Breast epithelium (tissue), 4 donors: ENCODE results near the gene ENOX1. TPM values are rescaled to one million over a fixed set of nuclear protein-coding genes. Genes with fewer than 3 reads are reported as not detected.
A peak's percentile ranks its signal among the peaks of the same experiment; 100 is the strongest.

Experiments used
- DNase-seq, 2 donors: peaks; one replicate each; pipeline ENCODE4 v3.0.0-alpha.2; 2019; ENCODE audit warnings: low spot score in 2 of 2
- H3K27ac ChIP-seq, 2 donors: fragments of 200-600 bp; sonication (generic) in 1 of 2; one replicate each; pipeline ENCODE4 v1.5.1; 2016 to 2019; ENCODE audit warnings: mild to moderate bottlenecking in 1 of 2
- H3K27me3 ChIP-seq, 2 donors: fragments of 200-600 bp; sonication (generic) in 1 of 2; one replicate each; pipeline versions ENCODE4 v1.5.1 to v1.6.0; 2017 to 2019; ENCODE audit warnings: control low read depth in 1 of 2, mild to moderate bottlenecking in 1 of 2
- H3K36me3 ChIP-seq: fragments of 200-600 bp; one replicate; pipeline ENCODE4 v1.5.1; 2019
- H3K4me1 ChIP-seq, 2 donors: fragments of 200-600 bp; sonication (generic); one replicate each; pipeline ENCODE4 v1.5.1; 2016 to 2019; ENCODE audit warnings: control low read depth in 1 of 2
- H3K4me3 ChIP-seq, 3 donors: fragments of 200-600 bp; sonication (generic); 1 replicate in 2 of 3; 2 replicates in 1 of 3; pipeline ENCODE4 v1.5.1; 2016 to 2019; ENCODE audit warnings: mild to moderate bottlenecking in 3 of 3, moderate library complexity in 2 of 3
- H3K9me3 ChIP-seq, 2 donors: fragments of 200-600 bp; sonication (generic) in 1 of 2; one replicate each; pipeline ENCODE4 v1.5.1; 2016 to 2019; ENCODE audit warnings: control low read depth in 1 of 2
- CTCF ChIP-seq, 3 donors: fragments of 450-650 bp; IDR thresholded peaks; one replicate each; pipeline ENCODE4 v1.5.1; 2016 to 2017; ENCODE audit warnings: antibody characterized with exemption in 3 of 3, mild to moderate bottlenecking in 3 of 3, moderate library complexity in 3 of 3
- POLR2A ChIP-seq: fragments of 450-650 bp; IDR thresholded peaks from one replicate; pipeline ENCODE4 v1.6.1; 2016; ENCODE audit warnings: antibody characterized with exemption, mild to moderate bottlenecking, moderate library complexity
- POLR2AphosphoS5 ChIP-seq, 3 donors: sonication (generic); formaldehyde crosslinking; IDR thresholded peaks; one replicate each; pipeline ENCODE4 v1.6.1; 2017; ENCODE audit warnings: antibody characterized with exemption in 3 of 3
- intact Hi-C: fragments of 100-400 bp; cut with DNase I; formaldehyde crosslinking; loops from one replicate; pipeline ENCODE4 v1.15.1; 2023; ENCODE audit warnings: low total_unique reads
- total RNA-seq, 3 donors: library from RNA; depleted of rRNA; stranded (reverse); fragments of >200 nt; gene quantifications; one replicate each; pipeline ENCODE4 v1.1.0, GENCODE V29; 2016

The ENOX1 gene
- total RNA-seq, 3 donors from 2014 or later, result 1.9 to 2.3 (median 2.0) TPM

- H3K36me3 ChIP-seq, result no peaks in the 10 kb centered on the region
- peak overlapping the region in 1 of 2 donors; percentile 42 for H3K27ac ChIP-seq
- no peak for DNase-seq
- H3K4me1 ChIP-seq, result no peaks in the 10 kb centered on the region
- TF ChIP-seq POLR2AphosphoS5 (IDR thresholded peaks at IDR 0.05), result no peak
- no peak for TF ChIP-seq POLR2A
- no peak for TF ChIP-seq CTCF (IDR thresholded peaks at IDR 0.05)
- H3K27me3 ChIP-seq, result no peaks in the 10 kb centered on the region
- no peak overlapping the region for H3K4me3 ChIP-seq
- no peaks in the 10 kb centered on the region for H3K9me3 ChIP-seq
- intact Hi-C loops, result no loop called here
Measured at GRCh38 chr13:43196086-43196621, 590.6 kb downstream of the ENOX1 start.

GRCh38 chr13:43195551-43195950 is 591.2 kb downstream of the ENOX1 start:
- no peak for DNase-seq
- intact Hi-C loops, result no loop called here
- Histone ChIP-seq H3K4me3 (no peak overlapping the region), H3K27ac (peak overlapping the region in 1 of 2 donors; percentile 3), H3K9me3 (no peaks in the 10 kb centered on the region), H3K36me3 (no peaks in the 10 kb centered on the region), H3K4me1 (no peaks in the 10 kb centered on the region), H3K27me3 (no peaks in the 10 kb centered on the region)
- TF ChIP-seq POLR2AphosphoS5 (IDR thresholded peaks at IDR 0.05), result no peak
- TF ChIP-seq CTCF (IDR thresholded peaks at IDR 0.05), result no peak
- no peak for TF ChIP-seq POLR2A

GRCh38 chr13:43195112-43195511 is 591.7 kb downstream of the ENOX1 start:
- Histone ChIP-seq H3K9me3 (no peaks in the 10 kb centered on the region), H3K27ac (no peak overlapping the region), H3K4me1 (no peaks in the 10 kb centered on the region), H3K36me3 (no peaks in the 10 kb centered on the region), H3K4me3 (no peak overlapping the region), H3K27me3 (no peaks in the 10 kb centered on the region)
- TF ChIP-seq POLR2AphosphoS5 (IDR thresholded peaks at IDR 0.05) (no peak), CTCF (IDR thresholded peaks at IDR 0.05) (no peak), POLR2A (no peak)
- intact Hi-C loops, result no loop called here
- DNase-seq, result no peak

GRCh38 chr13:43193789-43194420 is 592.9 kb downstream of the ENOX1 start:
- Histone ChIP-seq H3K36me3 (no peaks in the 10 kb centered on the region), H3K27ac (no peak overlapping the region), H3K4me3 (no peak overlapping the region), H3K4me1 (no peaks in the 10 kb centered on the region), H3K9me3 (no peaks in the 10 kb centered on the region), H3K27me3 (no peaks in the 10 kb centered on the region)
- intact Hi-C loops, result no loop called here
- DNase-seq, result no peak
- TF ChIP-seq CTCF (IDR thresholded peaks at IDR 0.05) (no peak), POLR2AphosphoS5 (IDR thresholded peaks at IDR 0.05) (no peak), POLR2A (no peak)

GRCh38 chr13:43191546-43191945 is 595.2 kb downstream of the ENOX1 start:
- DNase-seq, result no peak
- Histone ChIP-seq H3K4me3 (no peak overlapping the region), H3K9me3 (no peaks in the 10 kb centered on the region), H3K4me1 (no peaks in the 10 kb centered on the region), H3K36me3 (no peaks in the 10 kb centered on the region), H3K27ac (no peak overlapping the region), H3K27me3 (no peaks in the 10 kb centered on the region)
- intact Hi-C loops, result no loop called here
- no peak for TF ChIP-seq CTCF (IDR thresholded peaks at IDR 0.05)
- no peak for TF ChIP-seq POLR2AphosphoS5 (IDR thresholded peaks at IDR 0.05)
- no peak for TF ChIP-seq POLR2A
